ENCODE measurements around the gene GPR160. TPM values are rescaled to one million over a fixed set of nuclear protein-coding genes. Genes with fewer than 3 reads are reported as not detected.

GPR160 gene
- total and polyA plus RNA-seq, 2 donors (not counting 1 experiment from before 2014, with no cell fraction given): 0.50 to 0.58 TPM

GRCh38 chr3:170090601-170090981 lies 52.8 kb downstream of the GPR160 start:
- H3K27ac ChIP-seq (ENCODE audit: insufficient read depth, low read length): no peak overlapping the region
- no peaks in the 10 kb centered on the region for H3K79me2 ChIP-seq (ENCODE audit: control insufficient read depth, insufficient read depth, low read length)
- no peaks in the 10 kb centered on the region for H3K4me1 ChIP-seq (ENCODE audit: control insufficient read depth, extremely low read depth, insufficient read depth, low read length)
- DNase-seq (ENCODE audit: low read depth in 2 of 2): no peak
- no peaks in the 10 kb centered on the region for H3K9me3 ChIP-seq (ENCODE audit: control insufficient read depth, insufficient read depth, low read depth, low read length)
- no peak overlapping the region for H3K9ac ChIP-seq (ENCODE audit: insufficient read depth, low read length)
- H2AFZ ChIP-seq (ENCODE audit: low read length): no peak overlapping the region
- H3K4me3 ChIP-seq (replicated peaks in 1 of 4; ENCODE audit: control extremely low read depth in 1 of 4, insufficient read depth in 1 of 4, low read depth in 3 of 4, low read length in 4 of 4): no peak overlapping the region
- H3K4me2 ChIP-seq (ENCODE audit: extremely low read depth, insufficient read depth, low read length): no peak overlapping the region
- H3K27me3 ChIP-seq (ENCODE audit: control insufficient read depth, insufficient read depth, low read length): no peaks in the 10 kb centered on the region
- peaks cover 1% of the 10 kb centered on the region for H3K36me3 ChIP-seq (ENCODE audit: control insufficient read depth, insufficient read depth, low read length)
- no peaks in the 10 kb centered on the region for H4K20me1 ChIP-seq (ENCODE audit: control insufficient read depth, extremely low read depth, insufficient read depth, low read length)
- no peak for TF ChIP-seq CTCF (conservative IDR thresholded peaks at IDR 0.05 in 1 of 2, IDR thresholded peaks at IDR 0.05 in 1 of 2; ENCODE audit: low read depth in 1 of 2, low read length in 2 of 2)
- no peak for TF ChIP-seq EZH2 (IDR thresholded peaks at IDR 0.05; ENCODE audit: low read length, missing control alignments)

GRCh38 chr3:170092907-170093306 lies 55.1 kb downstream of the GPR160 start:
- H3K79me2 ChIP-seq (ENCODE audit: control insufficient read depth, insufficient read depth, low read length): no peaks in the 10 kb centered on the region
- no peaks in the 10 kb centered on the region for H3K9me3 ChIP-seq (ENCODE audit: control insufficient read depth, insufficient read depth, low read depth, low read length)
- TF ChIP-seq CTCF (conservative IDR thresholded peaks at IDR 0.05 in 1 of 2, IDR thresholded peaks at IDR 0.05 in 1 of 2; ENCODE audit: low read depth in 1 of 2, low read length in 2 of 2) (no peak), EZH2 (IDR thresholded peaks at IDR 0.05; ENCODE audit: low read length, missing control alignments) (no peak)
- H3K9ac ChIP-seq (ENCODE audit: insufficient read depth, low read length): no peak overlapping the region
- no peak overlapping the region for H2AFZ ChIP-seq (ENCODE audit: low read length)
- H3K4me3 ChIP-seq (replicated peaks in 1 of 4; ENCODE audit: control extremely low read depth in 1 of 4, insufficient read depth in 1 of 4, low read depth in 3 of 4, low read length in 4 of 4): no peak overlapping the region
- H3K36me3 ChIP-seq (ENCODE audit: control insufficient read depth, insufficient read depth, low read length): peaks cover 5% of the 10 kb centered on the region
- H3K27ac ChIP-seq (ENCODE audit: insufficient read depth, low read length): no peak overlapping the region
- H3K4me2 ChIP-seq (ENCODE audit: extremely low read depth, insufficient read depth, low read length): no peak overlapping the region
- H3K4me1 ChIP-seq (ENCODE audit: control insufficient read depth, extremely low read depth, insufficient read depth, low read length): no peaks in the 10 kb centered on the region
- H4K20me1 ChIP-seq (ENCODE audit: control insufficient read depth, extremely low read depth, insufficient read depth, low read length): no peaks in the 10 kb centered on the region
- no peak for DNase-seq (ENCODE audit: low read depth in 2 of 2)
- H3K27me3 ChIP-seq (ENCODE audit: control insufficient read depth, insufficient read depth, low read length): no peaks in the 10 kb centered on the region

GRCh38 chr3:170095771-170096170 lies 58.0 kb downstream of the GPR160 start:
- Histone ChIP-seq H3K27ac (ENCODE audit: insufficient read depth, low read length) (no peak overlapping the region), H4K20me1 (ENCODE audit: control insufficient read depth, extremely low read depth, insufficient read depth, low read length) (no peaks in the 10 kb centered on the region), H3K79me2 (ENCODE audit: control insufficient read depth, insufficient read depth, low read length) (no peaks in the 10 kb centered on the region), H3K27me3 (ENCODE audit: control insufficient read depth, insufficient read depth, low read length) (no peaks in the 10 kb centered on the region), H3K4me1 (ENCODE audit: control insufficient read depth, extremely low read depth, insufficient read depth, low read length) (no peaks in the 10 kb centered on the region), H3K4me3 (replicated peaks in 1 of 4; ENCODE audit: control extremely low read depth in 1 of 4, insufficient read depth in 1 of 4, low read depth in 3 of 4, low read length in 4 of 4) (no peak overlapping the region), H3K9me3 (ENCODE audit: control insufficient read depth, insufficient read depth, low read depth, low read length) (no peaks in the 10 kb centered on the region), H3K9ac (ENCODE audit: insufficient read depth, low read length) (no peak overlapping the region), H3K36me3 (ENCODE audit: control insufficient read depth, insufficient read depth, low read length) (peaks cover 7% of the 10 kb centered on the region), H2AFZ (ENCODE audit: low read length) (no peak overlapping the region), H3K4me2 (ENCODE audit: extremely low read depth, insufficient read depth, low read length) (no peak overlapping the region)
- DNase-seq (ENCODE audit: low read depth in 2 of 2): no peak
- no peak for TF ChIP-seq EZH2 (IDR thresholded peaks at IDR 0.05; ENCODE audit: low read length, missing control alignments)
- no peak for TF ChIP-seq CTCF (conservative IDR thresholded peaks at IDR 0.05 in 1 of 2, IDR thresholded peaks at IDR 0.05 in 1 of 2; ENCODE audit: low read depth in 1 of 2, low read length in 2 of 2)
